ENCODE data around the gene FILIP1L.

GRCh38 chr3:100008081-100008698, 106.1 kb downstream of the FILIP1L start:
- TF ChIP-seq GATA2 (IDR thresholded peaks at IDR 0.05; ENCODE audit: low read depth, low read length) (no peak), GATA3 (IDR thresholded peaks at IDR 0.05; ENCODE audit: low read depth, low read length) (no peak)

All from SH-SY5Y (cell line).